AG20443 (cell line): ENCODE measurements around the gene PFKFB3.
"Not testable (repeated sequence)": the region's sequence is repeated elsewhere in the genome, so short reads cannot be mapped to it uniquely, and the experiment has no call there.

Experiments used
- DNase-seq: peaks from one replicate; pipeline ENCODE4 v3.0.0; 2012; ENCODE audit warnings: low spot score, mixed read lengths

Gene PFKFB3

GRCh38 chr10:6272126-6272525 lies 69.4 kb downstream of the PFKFB3 start:
- DNase-seq: no peak

- DNase-seq: no peak
Observed at GRCh38 chr10:6273351-6273750, 70.6 kb downstream of the PFKFB3 start.

- DNase-seq: no peak
Observed at GRCh38 chr10:6274040-6274439, 71.3 kb downstream of the PFKFB3 start.

- DNase-seq: no peak
Observed at GRCh38 chr10:6274484-6274883, 71.8 kb downstream of the PFKFB3 start.

- peak; percentile 98 for DNase-seq
Observed at GRCh38 chr10:6275022-6275997, 72.6 kb downstream of the PFKFB3 start.

- DNase-seq: no peak
Observed at GRCh38 chr10:6276356-6276755, 73.6 kb downstream of the PFKFB3 start.

- DNase-seq: no peak
Observed at GRCh38 chr10:6278519-6279120, 75.9 kb downstream of the PFKFB3 start.

GRCh38 chr10:6279540-6280267 lies 77.0 kb downstream of the PFKFB3 start:
- peak; percentile 76 for DNase-seq

GRCh38 chr10:6280291-6280690 lies 77.6 kb downstream of the PFKFB3 start:
- no peak for DNase-seq

- DNase-seq: no peak
Observed at GRCh38 chr10:6282454-6282958, 79.8 kb downstream of the PFKFB3 start.

GRCh38 chr10:6283655-6284054 lies 80.9 kb downstream of the PFKFB3 start:
- no peak for DNase-seq

GRCh38 chr10:6290621-6291020 lies 87.9 kb downstream of the PFKFB3 start:
- DNase-seq: not testable (repeated sequence)

GRCh38 chr10:6292741-6293151 lies 90.0 kb downstream of the PFKFB3 start:
- DNase-seq: no peak

GRCh38 chr10:6296425-6296824 lies 93.7 kb downstream of the PFKFB3 start:
- not testable (repeated sequence) for DNase-seq

- no peak for DNase-seq
Observed at GRCh38 chr10:6296828-6297251, 94.1 kb downstream of the PFKFB3 start.

- DNase-seq: no peak
Observed at GRCh38 chr10:6297522-6297921, 94.8 kb downstream of the PFKFB3 start.

- DNase-seq: no peak
Observed at GRCh38 chr10:6297951-6298381, 95.2 kb downstream of the PFKFB3 start.

- no peak for DNase-seq
Observed at GRCh38 chr10:6298428-6298827, 95.7 kb downstream of the PFKFB3 start.

GRCh38 chr10:6299234-6299633 lies 96.5 kb downstream of the PFKFB3 start:
- DNase-seq: no peak

- no peak for DNase-seq
Observed at GRCh38 chr10:6299743-6300105, 97.0 kb downstream of the PFKFB3 start.

GRCh38 chr10:6300106-6300783 lies 97.5 kb downstream of the PFKFB3 start:
- peak; percentile 74 for DNase-seq
